ENCODE results near the gene SMTN.

Gene SMTN

DNA sequence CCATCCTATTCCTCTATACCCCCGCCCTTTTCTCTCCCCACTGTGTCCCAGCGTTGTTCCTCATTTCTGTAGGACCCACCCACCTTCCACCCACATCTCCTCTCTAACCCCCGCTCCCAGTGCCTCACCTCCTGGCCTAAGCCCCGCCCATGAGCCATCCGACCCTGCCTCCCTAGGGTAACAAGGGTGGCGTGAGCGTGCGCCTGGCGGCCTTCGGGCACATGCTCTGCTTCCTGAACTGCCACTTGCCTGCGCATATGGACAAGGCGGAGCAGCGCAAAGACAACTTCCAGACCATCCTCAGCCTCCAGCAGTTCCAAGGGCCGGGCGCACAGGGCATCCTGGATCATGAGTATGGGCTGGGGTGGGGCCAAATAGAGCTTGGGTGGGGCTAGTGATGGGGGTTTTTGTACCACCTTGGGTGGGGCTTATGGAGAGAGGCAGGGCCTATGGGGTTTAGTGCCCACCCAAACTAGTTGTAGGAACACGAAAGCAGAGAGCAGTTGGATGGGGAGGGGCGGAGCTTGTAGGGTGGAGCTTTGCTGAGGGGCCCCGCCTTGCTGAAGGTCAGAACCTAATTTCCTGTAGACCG is 46.2 kb downstream of the SMTN start:
- no peak for DNase-seq (ENCODE audit: low read depth in 2 of 2)

DNA sequence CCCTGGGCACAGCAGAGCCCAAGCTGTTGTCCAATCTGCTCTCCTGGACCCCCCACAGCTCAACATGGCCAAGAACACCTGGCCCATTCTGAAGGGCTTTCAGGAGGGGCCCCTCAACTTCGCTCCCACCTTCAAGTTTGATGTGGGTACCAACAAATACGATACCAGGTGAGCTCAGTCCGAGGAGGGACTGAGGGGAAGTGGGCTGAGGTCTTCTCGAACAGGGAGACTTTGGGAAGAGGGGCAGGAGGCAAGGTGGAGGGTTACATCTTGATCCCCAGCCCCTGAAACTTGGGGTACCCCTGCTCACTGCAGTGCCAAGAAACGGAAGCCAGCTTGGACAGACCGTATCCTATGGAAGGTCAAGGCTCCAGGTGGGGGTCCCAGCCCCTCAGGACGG is 47.0 kb downstream of the SMTN start:
- DNase-seq (ENCODE audit: low read depth in 2 of 2): no peak

DNA sequence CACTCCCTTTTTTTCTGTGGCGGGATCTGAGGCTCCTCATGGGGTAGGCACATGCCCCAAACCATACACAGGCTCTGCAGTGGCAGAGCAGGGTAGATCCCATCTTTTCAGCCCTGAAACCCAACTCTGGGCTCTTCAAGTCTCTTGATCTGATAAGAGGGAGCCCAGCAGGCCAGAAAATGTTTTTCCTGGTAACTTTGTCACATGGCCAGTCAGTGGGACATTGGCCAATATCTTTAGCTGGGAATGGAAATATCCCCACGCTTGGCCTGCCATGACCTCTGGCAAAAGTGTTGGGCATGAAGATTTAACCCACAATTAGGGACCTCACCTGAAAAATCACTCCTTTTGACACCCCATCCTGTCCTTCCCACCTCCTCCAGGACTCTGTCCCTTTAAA is 49.8 kb downstream of the SMTN start:
- DNase-seq (ENCODE audit: low read depth in 2 of 2): no peak

DNA sequence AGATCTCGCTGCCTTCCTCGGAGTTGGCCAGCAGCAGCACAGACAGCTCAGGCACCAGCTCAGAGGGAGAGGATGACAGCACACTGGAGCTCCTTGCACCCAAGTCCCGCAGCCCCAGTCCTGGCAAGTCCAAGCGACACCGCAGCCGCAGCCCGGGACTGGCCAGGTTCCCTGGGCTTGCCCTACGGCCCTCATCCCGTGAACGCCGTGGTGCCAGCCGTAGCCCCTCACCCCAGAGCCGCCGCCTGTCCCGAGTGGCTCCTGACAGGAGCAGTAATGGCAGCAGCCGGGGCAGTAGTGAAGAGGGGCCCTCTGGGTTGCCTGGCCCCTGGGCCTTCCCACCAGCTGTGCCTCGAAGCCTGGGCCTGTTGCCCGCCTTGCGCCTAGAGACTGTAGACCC is 52.8 kb downstream of the SMTN start:
- no peak for DNase-seq (ENCODE audit: low read depth in 2 of 2)

DNA sequence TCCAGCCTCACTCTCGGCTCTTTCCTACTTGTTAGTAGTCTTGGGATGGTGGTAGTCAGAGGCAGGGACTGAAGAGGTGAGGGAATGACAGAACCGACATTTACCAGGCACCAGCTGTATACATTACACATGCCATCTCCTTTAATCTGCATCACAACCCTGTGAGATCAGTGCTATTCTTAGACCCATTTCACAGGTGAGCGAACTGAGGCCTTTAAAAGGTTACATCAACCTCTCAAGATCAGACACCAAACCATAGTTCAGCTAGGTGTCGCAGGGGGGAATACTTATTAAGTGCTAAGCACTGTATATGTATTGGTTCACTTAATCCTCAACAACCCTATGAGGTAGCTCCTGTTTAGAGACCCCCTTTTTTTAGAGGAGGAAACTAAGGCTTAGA is 53.6 kb downstream of the SMTN start:
- no peak for DNase-seq (ENCODE audit: low read depth in 2 of 2)

DNA sequence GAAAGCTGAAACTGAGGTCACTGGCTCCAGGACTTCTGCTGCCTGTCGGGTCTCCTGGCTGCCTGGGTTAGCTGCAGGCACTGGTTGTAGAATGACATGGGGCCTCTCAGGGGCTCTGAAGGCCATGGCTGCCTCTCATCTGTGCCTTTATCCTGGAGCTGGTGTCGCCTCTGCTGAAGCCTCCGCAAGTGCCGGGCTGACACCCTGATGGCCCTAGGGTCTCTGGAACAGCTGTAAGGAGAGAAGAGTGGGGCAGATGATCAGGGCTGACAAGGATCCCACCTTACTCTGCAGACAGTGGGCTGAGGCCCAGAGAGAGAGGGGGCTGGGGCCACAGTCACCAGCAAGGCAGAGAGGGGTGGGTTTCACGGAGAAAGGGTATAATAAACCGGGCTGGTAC is 54.6 kb downstream of the SMTN start:
- DNase-seq (ENCODE audit: low read depth in 2 of 2): no peak

DNA sequence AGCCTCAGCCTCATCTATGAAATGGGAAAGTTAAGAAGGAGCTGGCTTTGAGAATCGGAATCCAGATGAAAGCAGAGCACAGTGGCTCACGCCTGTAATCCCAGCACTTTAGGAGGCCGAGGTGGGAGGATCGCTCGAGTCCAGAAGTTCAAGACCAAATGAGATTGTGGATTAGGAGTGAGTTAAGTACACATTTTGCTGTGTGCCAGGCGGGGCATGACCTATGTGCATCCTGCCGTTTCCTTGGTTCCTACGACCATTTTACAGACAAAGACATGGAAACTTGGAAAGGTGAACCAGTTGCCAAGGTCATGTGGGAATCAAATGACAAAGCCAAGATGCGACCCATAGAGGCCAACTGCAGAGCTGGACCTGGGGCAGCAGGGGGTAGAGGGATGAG is 55.0 kb downstream of the SMTN start:
- no peak for DNase-seq (ENCODE audit: low read depth in 2 of 2)

DNA sequence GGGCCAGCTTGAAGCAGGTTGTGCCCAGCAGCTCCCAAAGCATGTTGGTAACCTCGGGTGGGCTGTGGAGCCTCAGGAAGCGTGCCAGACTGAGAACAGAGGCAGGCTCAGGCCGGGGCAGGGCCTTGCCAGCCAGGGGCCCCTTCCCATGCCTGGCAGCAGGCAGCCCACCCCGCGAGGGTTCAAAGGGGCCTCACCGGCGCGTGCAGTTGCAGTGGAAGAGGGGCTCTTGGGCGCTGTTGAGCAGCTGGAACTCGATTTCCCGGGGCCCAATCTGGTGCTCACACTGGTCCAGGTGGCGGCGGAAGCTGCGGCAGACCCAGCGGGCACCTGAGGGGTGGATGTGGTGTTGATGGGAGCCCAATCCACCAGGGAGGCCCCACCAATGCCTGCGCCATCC is 55.6 kb downstream of the SMTN start:
- no peak for DNase-seq (ENCODE audit: low read depth in 2 of 2)

DNA sequence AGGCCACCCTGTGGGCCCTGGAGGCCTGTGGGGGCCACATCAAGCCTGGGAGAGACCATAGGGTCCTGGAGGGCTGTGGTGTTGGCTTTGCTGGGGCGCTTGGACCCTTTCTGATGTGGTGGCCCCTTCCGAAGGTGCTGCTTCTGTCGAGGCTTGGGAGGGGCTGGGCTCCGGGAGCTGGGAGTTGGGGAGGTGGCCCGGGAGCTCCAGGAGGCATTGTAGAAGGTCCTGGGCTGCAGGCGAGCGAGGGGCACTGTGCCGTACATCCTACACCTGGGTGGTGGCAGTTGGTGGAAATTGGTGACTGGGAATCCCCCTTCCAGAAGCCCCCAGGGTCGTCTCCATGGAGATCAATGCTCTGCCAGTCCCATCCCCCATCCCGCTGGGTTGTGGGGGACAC is 56.6 kb downstream of the SMTN start:
- DNase-seq (ENCODE audit: low read depth in 2 of 2): no peak

DNA sequence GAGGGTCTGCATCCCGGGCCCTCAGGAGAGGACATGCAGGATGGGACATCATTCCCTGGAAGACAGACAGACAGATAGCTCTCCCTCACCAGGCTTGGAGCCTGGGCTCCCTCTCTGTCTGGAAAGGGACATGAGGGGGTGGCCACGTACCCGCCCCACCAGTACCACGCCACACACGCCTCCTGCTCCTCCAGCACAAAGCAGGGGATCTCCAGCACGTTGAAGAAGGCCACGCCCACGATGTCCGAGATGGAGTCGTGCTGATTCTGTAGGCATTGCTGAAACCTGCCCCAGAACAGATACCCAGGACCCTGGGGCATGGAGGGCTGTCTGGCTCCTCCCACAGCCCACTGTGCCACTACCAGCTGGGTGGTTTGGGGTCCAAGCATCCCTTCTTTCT is 57.0 kb downstream of the SMTN start:
- no peak for DNase-seq (ENCODE audit: low read depth in 2 of 2)

DNA sequence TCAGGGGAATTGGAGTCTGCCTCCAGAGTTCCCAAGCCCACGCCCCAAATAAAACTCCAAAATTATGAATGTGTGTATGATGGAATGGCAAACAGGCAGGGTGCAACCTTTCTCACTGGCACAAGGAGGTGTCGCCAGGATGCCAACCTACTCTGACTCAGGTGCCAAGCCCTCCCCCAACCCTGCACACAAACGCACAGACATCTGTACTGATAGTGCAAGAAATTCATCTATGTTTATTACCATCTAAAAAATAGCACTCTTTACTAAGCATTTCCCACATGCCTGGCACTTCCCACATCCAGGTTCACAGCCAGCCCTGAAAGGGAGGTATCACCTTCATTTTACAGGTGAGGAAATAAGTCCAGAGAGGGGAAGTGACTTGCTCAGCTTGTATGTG is 57.9 kb downstream of the SMTN start:
- no peak for DNase-seq (ENCODE audit: low read depth in 2 of 2)

DNA sequence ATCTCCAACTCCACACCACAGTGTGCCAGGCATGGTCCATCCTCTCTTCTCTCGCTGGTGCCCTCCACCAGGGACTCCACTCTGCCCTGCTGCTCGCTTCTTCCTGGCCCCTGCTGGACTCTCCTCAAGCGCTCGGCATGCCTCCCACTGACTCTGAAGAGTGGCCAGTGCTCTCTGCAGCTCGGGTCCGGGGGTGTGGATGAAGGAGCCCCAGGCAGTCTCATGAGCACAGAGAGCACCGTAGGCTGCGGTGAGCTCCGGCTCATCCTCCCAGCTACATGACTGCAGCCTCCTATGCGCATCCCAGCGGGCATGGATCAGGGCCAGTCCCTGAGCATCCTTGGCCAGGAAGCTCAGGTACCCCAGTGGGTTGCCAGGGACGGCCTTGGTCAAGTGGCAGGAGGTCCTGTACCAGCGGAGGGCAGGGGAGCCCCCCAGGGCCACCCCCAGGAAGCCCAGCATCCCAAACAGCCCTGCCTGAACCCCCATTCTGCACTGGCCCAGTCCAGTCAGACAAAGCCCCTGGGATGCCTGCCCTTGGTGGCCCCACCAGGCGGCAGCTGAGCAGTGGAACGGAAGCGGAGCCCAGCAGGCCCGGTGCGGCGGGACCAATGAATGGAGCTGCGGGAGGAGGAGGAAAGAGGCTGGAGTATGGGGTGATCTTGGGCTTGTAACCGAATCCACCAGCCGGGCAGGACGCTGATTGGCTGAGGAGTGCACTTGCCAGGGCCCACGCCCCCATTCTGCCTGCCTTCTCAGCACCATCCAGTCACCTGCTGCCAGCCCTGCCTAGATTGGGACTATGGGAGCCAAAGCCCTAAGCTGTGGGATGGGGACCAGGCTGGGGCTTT is 59.0 kb downstream of the SMTN start, which contains the start of gene PLA2G3:
PLA2G3 (minus strand) TSS at position 643 of the 851 bp plus-strand sequence; CDS start at position 489, 154 bp downstream.
- no peak for DNase-seq (ENCODE audit: low read depth in 2 of 2)

DNA sequence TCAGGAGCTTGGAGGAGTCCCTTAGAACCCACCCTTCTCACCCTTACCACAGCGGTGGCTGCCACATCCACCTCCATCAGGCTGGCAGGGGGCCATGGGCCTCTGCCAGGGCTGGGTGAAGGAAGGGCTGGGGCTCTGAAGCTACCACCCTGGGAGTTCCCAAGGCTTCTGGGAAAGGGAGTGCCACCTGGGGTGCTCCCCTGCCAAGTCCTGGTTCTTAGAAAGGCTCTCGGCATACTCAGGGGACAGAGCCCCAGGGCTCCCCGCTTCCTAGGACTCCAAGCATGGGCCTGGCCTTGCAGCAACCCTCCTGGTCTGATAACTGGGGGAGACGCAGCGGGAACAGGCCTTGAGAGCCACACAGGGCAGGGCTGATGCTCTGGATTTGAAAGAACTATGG is 59.6 kb downstream of the SMTN start:
- DNase-seq (ENCODE audit: low read depth in 2 of 2): no peak

DNA sequence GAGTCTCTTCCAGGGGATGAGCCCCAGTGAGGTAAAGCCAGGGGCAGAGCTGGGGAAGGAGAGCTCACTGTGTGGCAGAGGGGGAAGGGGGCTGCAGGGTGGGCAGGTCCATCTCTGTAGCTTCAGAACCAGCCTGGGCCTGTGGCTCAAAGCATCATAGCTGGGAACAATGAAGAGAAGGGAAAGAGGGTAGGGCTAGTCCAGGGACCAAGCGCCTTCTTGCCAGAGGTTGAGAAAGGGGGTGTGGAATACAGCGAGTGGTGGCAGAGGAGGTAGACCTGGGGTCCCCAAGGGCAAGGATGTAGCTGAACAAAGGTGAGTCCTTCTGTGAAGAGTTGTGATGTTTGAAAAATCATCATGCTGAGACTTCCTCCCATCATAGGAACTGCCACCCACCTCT is 60.4 kb downstream of the SMTN start:
- no peak for DNase-seq (ENCODE audit: low read depth in 2 of 2)

DNA sequence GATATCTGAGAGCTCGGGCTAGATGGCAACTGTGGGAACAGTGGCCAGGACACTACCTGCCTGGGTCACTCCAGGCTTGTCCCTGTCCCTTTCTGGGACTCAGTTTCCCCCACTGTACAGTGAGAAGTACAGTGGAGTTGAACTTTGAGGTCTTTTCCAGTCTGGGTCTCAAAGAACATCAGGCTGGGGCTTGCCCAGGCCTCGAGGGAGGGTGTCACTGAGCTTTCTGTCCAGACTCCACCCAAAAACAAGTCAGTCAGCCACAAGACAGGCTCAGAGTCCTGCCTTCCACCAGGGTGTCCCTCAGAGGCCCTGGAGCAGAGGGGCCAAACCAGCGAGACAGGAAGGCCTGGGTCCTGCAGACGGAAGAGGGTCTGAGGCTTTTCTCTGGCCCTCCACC is 61.2 kb downstream of the SMTN start:
- DNase-seq (ENCODE audit: low read depth in 2 of 2): no peak

DNA sequence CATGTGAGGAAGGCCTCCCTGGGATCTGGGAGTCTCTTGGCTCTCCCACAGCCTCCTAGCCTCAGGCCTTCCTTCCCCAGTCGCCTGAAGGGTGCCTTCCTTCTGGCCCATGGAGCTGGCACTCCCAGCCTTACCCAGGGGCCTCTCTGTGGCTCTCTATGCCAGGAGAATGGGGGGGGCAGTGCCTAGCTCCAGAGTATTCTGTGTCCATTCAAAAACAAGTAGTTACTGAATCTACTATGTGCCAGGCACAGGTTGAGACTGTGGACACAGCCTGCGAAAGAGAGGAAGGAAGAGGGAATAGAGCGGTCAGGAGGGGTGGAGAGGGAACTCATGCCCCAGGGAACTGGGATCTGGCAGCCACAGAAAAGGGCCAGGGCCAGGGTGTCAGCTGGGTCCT is 61.9 kb downstream of the SMTN start:
- no peak for DNase-seq (ENCODE audit: low read depth in 2 of 2)

DNA sequence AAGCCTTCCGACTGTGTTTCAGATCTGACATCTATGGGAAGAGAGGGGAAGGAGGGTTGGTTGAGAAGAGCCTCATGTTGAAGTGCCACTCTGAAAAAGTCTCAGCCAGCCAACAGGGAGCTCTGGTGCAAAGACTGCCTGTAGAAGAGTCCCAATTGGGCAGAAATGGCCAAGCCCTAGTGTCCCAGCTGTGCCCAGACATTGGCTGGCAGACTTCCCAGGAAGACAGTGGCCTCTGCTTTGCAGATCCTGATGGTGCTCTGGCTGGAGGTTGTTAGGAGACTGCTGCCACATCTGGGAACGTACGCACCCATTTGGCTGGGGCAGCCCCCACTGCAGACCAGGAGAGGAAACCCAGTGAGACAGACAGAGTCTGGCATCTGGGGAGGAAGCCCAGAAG is 62.4 kb downstream of the SMTN start:
- DNase-seq (ENCODE audit: low read depth in 2 of 2): no peak

DNA sequence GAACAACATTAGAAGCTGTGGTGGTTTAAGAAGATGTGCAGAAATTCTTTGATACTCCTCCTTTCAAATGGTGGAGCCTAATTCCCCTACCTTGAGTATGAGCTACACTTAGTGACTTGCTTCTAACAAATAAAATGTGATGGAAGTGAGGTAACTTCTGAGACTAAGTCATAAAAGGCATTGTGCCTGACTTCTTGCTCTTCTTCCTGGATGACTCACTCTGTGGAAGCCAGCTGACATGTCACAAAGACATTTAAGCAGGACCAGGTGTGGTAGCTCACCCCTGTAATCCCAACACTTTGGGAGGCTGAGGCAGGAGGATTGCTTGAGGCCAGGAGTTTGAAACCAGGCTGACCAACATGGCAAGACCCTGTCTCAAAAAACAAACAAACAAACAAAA is 63.1 kb downstream of the SMTN start:
- DNase-seq (ENCODE audit: low read depth in 2 of 2): no peak

DNA sequence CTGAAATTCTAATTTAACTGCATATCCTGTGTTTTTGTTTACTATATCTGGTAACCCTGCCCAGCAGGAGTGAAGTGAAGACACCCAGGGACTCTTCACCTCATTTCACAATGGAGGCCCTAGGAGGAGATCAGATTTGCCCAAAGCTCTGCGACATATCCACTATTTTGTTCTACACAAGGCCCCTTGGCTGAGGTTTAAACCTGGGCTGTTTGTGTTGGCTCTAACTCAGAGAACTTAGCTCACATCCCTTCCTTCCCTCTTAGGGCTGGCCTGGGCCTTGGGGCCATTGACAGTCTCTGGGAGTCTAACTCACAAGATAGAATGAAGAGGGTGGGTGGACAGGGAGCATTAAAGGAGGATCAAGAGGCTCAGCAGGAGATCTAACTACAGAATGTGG is 67.4 kb downstream of the SMTN start:
- DNase-seq (ENCODE audit: low read depth in 2 of 2): no peak

DNA sequence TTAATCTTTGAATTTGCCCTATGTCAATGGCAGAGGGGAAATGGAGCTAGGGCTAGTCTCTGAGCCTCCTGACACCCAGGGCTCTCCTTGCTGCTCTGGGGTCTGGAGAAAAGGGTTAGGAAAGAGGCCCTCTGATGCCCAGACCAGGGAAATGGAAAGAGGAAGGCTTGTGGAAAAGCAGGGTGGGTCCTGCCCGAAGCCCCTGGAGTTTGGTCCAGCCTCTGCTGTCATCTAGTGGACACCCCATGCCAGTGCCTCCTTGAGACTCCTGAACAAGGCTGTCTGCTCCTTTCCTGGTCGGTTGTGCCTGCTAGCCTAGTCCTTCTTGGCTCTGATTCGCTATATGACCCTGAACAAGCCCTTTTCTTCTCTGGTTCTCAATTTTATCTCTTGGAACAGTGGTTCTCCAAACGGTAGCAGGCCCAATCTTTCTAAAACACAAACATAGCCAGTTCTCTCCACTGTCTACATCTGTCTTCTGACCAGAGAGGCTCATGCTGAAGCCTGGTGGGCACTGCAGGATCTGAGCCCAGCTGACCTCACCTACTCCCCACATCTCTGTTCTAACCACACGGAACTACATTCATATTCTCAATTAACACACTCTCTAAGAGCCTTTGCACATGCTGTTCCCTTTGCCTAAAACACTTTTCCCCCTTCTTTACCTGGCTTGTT is 68.0 kb downstream of the SMTN start:
- no peak for DNase-seq (ENCODE audit: low read depth in 2 of 2)

DNA sequence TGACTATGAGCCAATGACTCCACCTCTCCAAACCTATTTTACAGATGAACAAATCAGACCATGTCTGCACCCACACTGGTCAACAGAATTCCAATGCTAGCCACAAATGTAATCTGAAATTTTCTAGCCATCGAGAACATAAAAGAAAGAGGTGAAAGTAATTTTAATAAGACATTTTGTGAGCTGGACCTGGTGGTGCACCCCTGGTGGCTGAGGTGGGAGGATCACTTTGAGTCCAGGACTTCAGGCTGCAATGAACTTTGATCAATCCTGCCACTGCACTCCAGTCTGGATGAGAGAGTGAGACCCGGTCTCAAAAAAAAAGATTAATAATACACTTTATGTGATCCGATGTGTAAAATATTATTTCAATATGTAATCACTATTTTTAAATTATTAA is 69.5 kb downstream of the SMTN start:
- DNase-seq (ENCODE audit: low read depth in 2 of 2): no peak

DNA sequence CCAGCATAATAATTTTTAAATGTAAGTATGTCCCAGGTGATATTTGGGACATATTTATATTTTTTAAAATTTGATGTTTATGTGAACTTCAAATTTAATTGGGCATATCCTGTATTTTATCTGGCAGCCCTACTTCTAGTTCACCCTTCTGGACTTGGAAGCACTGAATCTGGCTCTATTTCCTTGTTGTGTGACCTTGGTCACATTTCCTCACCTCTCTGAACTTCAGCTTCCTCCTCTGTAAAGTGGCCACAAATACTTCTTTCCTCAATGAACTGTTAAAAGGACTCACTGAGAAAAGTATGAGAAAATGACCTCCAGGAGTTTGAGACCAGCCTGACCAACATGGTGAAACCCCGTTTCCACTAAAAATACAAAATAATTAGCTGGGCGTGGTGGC is 70.8 kb downstream of the SMTN start:
- no peak for DNase-seq (ENCODE audit: low read depth in 2 of 2)

DNA sequence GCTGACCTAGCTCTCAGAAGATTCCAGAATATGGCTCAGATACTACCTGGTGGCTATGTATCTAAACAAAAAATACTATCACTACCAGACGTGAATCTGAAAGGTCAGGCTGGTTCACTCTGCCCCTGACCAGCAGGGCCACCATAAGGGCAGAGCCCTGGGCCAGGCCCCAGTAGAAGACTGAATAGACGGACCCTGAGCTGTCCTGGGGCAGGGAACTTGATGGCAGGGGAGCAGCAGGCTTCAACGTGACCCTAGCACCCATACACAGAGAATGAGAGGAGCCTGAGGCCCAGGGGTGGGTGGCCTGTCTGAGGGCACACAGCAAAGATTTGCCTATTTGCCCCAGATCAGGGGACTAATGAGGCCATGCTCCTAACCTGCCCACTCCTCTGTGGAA is 72.2 kb downstream of the SMTN start:
- no peak for DNase-seq (ENCODE audit: low read depth in 2 of 2)

Data from stimulated activated CD8-positive, alpha-beta memory T cell treated with anti-CD3 and anti-CD28 coated beads, Interleukin-7, amount 100 ng/mL, for 1 hour (primary cell).